GM19351 (cell line): ENCODE results near the gene LIAS.
"Not testable (repeated sequence)": the region's sequence is repeated elsewhere in the genome, so short reads cannot be mapped to it uniquely, and the experiment has no call there.

Source experiments
- ATAC-seq: cut with Tn5 transposase; IDR thresholded peaks from one replicate; pipeline ENCODE4 v1.9.1; 2021; ENCODE audit warnings: mild to moderate bottlenecking, moderate library complexity; ENCODE audit not compliant: unreplicated experiment

LIAS gene

GRCh38 chr4:39452860-39453587 lies 5.8 kb upstream of the LIAS start:
- ATAC-seq = no peak

DNA sequence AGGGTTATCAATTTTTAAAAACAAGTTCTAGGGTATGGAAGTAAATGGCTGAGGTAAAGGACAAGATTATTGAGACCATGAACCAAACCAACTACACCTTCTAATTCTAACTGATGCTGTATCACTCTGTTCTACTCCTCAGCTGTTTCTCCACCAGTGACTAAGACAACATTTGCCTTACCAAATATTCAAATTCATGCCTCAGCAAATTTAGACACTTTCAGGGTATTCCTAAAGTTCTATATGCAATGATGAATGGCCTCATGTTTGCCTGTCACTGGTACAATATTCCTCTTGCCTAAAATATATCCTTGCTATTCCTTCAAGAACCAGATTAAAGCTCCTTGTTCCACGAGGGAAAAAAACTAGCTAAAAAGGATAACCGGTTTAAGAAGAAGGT lies 5.1 kb upstream of the LIAS start:
- ATAC-seq = no peak

DNA sequence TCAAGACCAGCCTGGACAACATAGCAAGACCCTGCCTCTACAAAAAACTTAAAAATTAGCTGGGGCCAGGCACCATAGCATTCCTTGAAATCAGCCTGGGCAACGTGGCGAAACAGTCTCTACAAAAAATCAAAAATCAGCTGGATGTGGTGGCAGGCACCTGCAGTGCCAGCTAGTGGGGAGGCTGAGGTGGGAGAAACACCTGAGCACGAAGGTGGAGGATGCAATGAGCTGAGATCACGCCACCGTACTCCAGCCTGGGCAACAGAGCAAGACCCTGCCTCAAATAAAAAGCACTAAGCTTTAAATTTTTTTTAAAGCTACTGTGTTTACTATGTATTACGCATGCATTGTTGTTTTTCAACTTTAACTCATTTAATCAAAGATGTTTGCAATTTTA lies 3.4 kb upstream of the LIAS start:
- ATAC-seq = no peak

GRCh38 chr4:39456946-39457763 lies 1.7 kb upstream of the LIAS start:
- ATAC-seq = no peak

- ATAC-seq = not testable (repeated sequence)
Observed at GRCh38 chr4:39458161-39458504, 723 bp upstream of the LIAS start.

- ATAC-seq = no peak
Observed at GRCh38 chr4:39464886-39465501, 6.1 kb downstream of the LIAS start.

GRCh38 chr4:39466747-39467146 lies 7.9 kb downstream of the LIAS start:
- ATAC-seq = no peak

- no peak for ATAC-seq
Observed at GRCh38 chr4:39467464-39467863, 8.6 kb downstream of the LIAS start.

GRCh38 chr4:39469429-39470077 lies 10.7 kb downstream of the LIAS start:
- ATAC-seq = peak; percentile 92

DNA sequence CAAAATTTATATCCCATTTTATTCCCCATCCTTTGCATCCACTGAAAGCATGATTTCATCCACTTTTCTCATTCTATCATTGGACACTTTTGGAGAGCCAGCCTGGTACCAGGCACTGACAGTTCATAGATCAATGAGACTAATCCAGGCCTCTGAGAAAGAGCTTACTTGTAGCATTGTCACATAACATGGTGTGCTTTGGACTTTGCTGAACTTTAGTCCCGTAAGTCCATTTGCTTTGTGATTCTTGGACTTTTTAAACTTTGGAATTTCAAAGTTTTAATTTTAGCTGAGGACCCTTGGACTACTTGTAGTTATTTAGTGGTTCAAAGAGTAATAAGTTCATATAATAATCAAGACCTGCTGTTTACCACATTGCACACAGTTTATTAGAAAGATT lies 11.5 kb downstream of the LIAS start:
- ATAC-seq = no peak

GRCh38 chr4:39472396-39472795 lies 13.5 kb downstream of the LIAS start:
- no peak for ATAC-seq

DNA sequence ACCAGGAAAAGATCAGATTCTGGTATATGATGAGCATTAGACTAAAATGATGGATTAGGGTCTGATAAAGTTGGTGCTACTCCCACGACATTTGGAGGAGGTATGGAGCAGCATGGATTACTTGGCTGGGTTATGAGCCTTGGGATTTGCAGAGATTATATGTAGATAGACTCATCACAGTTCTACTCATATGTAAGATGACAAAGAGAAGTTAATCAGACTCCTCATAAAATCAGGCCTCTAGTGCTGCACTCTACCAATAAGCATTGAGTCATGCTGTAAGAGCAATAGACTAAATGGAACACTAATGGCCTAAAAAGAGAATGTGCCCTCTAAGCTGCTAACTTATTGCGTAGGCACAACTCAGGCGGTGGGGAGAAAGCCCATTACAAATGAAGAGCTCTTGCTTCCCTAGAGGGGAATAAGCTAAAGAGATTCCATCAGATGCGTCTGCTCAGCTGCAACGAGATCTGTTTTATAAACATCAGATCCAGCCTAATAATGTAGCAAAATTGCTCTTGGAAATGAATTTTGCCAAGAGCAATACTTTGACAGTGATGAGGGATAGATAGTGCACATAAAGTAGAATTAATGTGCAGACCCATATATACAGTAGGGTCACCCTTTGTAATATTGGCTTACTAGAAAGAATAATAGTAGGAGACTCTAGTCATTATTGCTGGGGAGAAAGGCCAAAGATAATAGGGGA lies 17.5 kb downstream of the LIAS start:
- ATAC-seq = no peak

DNA sequence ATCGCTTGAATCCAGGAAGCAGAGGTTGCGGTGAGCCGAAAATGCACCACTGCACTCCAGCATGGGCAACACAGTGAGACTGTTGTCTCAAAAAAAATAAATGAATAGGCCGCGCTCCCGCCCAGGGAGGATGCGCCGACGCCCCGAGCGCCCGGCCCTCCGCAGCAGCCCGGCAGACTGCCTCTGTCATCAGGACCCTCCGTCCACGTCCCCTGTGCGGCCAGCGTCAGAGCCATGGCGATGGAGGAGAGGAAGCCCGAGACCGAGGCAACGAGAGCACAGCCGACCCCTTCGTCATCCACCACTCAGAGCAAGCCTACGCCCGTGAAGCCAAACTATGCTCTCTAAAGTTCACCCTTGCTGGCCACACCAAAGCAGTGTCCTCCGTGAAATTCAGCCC lies 21.4 kb downstream of the LIAS start:
- ATAC-seq = no peak

DNA sequence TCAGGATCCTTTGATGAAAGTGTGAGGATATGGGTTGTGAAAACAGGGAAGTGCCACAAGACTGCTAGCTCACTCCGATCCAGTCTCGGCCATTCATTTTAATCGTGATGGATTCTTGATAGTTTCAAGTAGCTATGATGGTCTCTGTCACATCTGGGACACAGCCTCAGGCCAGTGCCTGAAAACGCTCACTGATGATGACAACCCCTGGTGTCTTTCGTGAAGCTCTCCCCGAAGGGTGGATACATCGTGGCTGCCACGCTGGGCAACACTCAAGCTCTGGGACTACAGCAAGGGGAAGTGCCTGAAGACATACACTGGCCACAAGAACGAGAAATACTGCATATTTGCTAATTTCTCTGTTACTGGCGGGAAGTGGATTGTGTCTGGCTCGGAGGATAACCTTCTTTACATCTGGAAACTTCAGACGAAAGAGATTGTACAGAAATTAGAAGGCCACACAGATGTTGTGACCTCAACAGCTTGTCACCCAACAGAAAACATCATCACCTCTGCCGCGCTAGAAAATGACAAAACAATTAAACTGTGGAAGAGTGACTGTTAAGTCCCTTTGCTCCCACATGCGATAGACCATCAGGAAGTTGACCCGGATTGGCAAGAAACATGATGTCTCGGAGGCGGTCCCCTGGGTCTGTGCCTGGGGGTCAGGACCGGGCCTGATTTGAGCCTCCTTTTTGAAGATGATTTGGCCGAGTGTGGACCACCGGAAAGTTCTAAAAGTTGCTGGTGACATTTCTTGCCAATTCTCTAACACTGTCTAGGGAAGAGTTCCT lies 22.2 kb downstream of the LIAS start:
- no peak for ATAC-seq

DNA sequence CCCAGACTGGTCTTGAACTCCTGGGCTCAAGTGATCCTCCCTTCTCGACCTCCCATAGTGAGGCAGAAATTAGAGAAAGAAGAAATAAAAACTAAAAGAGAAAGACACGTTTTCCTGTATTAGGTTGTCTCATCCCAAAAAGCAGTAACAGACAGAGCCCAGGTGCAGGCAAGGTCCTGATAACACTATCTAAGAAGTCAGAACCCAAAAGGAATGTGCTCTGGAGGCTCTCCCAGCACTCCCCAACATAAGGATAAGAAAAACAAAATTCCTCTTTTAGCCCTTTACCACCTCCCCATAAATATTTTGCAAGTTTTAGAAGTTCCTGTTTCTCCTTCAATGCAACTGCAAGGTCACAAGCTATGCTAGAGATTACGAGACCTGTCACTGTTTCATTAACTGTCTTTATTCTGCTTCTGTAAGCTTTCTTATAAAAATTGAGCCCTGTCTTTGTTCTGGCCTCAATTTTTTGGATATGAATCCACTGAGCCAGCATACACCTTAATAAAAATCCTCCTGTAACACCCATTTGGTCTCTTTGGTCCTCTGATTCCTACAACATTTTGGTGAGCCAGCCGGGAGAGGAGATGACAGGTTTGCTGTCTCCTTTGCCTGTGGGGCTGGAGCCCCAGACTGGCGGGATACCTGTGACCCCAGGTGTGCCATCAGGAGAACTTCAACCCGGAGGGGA lies 25.9 kb downstream of the LIAS start:
- ATAC-seq = no peak

GRCh38 chr4:39486221-39486804 lies 27.5 kb downstream of the LIAS start:
- no peak for ATAC-seq

GRCh38 chr4:39490322-39490721 lies 31.5 kb downstream of the LIAS start:
- ATAC-seq = no peak

DNA sequence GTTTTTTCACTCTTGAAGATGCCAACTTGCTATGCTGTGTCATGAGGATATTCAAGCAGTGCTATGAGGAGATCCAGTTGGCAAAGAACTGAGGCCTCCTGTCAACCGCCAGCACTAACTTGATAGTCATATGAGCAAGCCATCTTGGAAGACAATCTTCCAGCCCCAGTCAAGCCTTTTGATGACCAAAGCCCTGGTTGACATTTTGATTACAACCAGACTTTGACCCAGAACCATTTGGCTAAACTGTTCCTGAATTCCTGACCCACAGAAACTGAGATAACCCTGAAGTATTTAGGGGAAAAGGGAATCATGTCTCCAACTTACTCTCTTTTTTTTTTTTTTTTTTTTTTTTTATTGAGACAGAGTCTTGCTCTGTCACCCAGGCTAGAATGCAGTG lies 35.5 kb downstream of the LIAS start:
- ATAC-seq = no peak
